HCT116 (cell line): Measurements from ENCODE around the gene TCHP. TPM values are rescaled to one million over a fixed set of nuclear protein-coding genes. Genes with fewer than 3 reads are reported as not detected.

Experiments
- ATAC-seq: fragments of 200-7000 bp; cut with Tn5 transposase; 2 replicates; pipeline ENCODE4 v1.9.1; 2020; ENCODE audit warnings: mild to moderate bottlenecking, moderate library complexity
- BruUV-seq: library from RNA; stranded (reverse); fragments of 400-500 nt; replicated peaks from 2 replicates; lab custom pipeline; 2021; lab: Mats Ljungman, UMichigan
- CTCF ChIA-PET: fragments of 300-600 bp; sonication (Branson Sonifier 250); formaldehyde crosslinking; loops from one replicate; lab custom pipeline; 2021; ENCODE audit warnings: antibody characterized with exemption; lab: Charles Lee
- POLR2A ChIA-PET: fragments of 300-600, 350-600 bp; sonication (Branson Sonifier 250); formaldehyde crosslinking; loops from one replicate; lab custom pipeline; 2021; ENCODE audit warnings: antibody characterized with exemption; lab: Charles Lee
- RAD21 ChIA-PET, 2 experiments: fragments of 300-600 bp; sonication (Branson Sonifier 250); formaldehyde crosslinking; loops; one replicate each; lab custom pipeline; 2023; ENCODE audit warnings: low total read pairs in 2 of 2; ENCODE audit not compliant: uncharacterized antibody in 2 of 2, unreplicated experiment in 2 of 2, low non-redundant PET in 1 of 2; lab: Charles Lee
- DNase-seq: peaks from one replicate; pipeline ENCODE4 v3.0.0-alpha.2; 2010; ENCODE audit warnings: low read depth, low spot score
- H2AFZ ChIP-seq: fragments of 200-600 bp; shearing (Covaris generic), sonication (generic); 2 replicates; pipeline ENCODE4 v1.6.1; 2017; ENCODE audit warnings: low read depth, mixed run types, mixed read lengths, antibody characterized with exemption, low read length; ENCODE audit not compliant: poor library complexity, severe bottlenecking
- H3K27ac ChIP-seq: 2 replicates; pipeline ENCODE4 v1.5.1; 2012; ENCODE audit warnings: low read depth, low read length
- H3K27me3 ChIP-seq: fragments of 200-600 bp; sonication (generic); 2 replicates; pipeline ENCODE4 v1.6.1; 2016; ENCODE audit warnings: mixed run types, low read length, mixed read lengths; ENCODE audit not compliant: insufficient read depth
- H3K36me3 ChIP-seq, 2 experiments: fragments of 200-500 bp in 1 of 2; fragments of 200-600 bp in 1 of 2; sonication (Bioruptor generic) in 1 of 2; sonication (generic) in 1 of 2; 2 replicates each; pipeline versions ENCODE4 v1.5.1 to v1.6.1; 2014 to 2016; ENCODE audit warnings: low read length in 2 of 2, inconsistent platforms in 1 of 2, mixed read lengths in 1 of 2, mixed run types in 1 of 2; ENCODE audit not compliant: insufficient read depth in 2 of 2, control insufficient read depth in 1 of 2
- H3K4me1 ChIP-seq, 2 experiments: fragments of 200-600 bp in 1 of 2; sonication (generic) in 1 of 2; 2 replicates each; pipeline versions ENCODE4 v1.5.1 to v1.6.1; 2012 to 2017; ENCODE audit warnings: low read length in 2 of 2, inconsistent platforms in 1 of 2, mild to moderate bottlenecking in 1 of 2, mixed read lengths in 1 of 2, mixed run types in 1 of 2, moderate library complexity in 1 of 2; ENCODE audit not compliant: insufficient read depth in 2 of 2, control insufficient read depth in 1 of 2
- H3K4me2 ChIP-seq: fragments of 200-600 bp; sonication (generic); 2 replicates; pipeline ENCODE4 v1.6.1; 2017; ENCODE audit warnings: mixed run types, low read length, mixed read lengths
- H3K4me3 ChIP-seq, 2 experiments: fragments of 200-600 bp in 1 of 2; sonication (generic) in 1 of 2; replicated peaks in 1 of 2; 2 replicates each; pipeline ENCODE4 v1.5.1; 2011 to 2016; ENCODE audit warnings: low read length in 2 of 2, control low read depth in 1 of 2, low read depth in 1 of 2, mild to moderate bottlenecking in 1 of 2, mixed read lengths in 1 of 2, mixed run types in 1 of 2
- H3K79me2 ChIP-seq: fragments of 200-600 bp; sonication (generic); 2 replicates; pipeline ENCODE4 v1.6.1; 2017; ENCODE audit warnings: mild to moderate bottlenecking, mixed run types, low read length, moderate library complexity, mixed read lengths; ENCODE audit not compliant: insufficient read depth
- H3K9ac ChIP-seq: fragments of 200-600 bp; sonication (generic); 2 replicates; pipeline ENCODE4 v1.6.1; 2016; ENCODE audit warnings: low read length, mixed read lengths
- H3K9me2 ChIP-seq: fragments of 200-600 bp; sonication (generic), shearing (Covaris generic); 2 replicates; pipeline ENCODE4 v1.6.1; 2017; ENCODE audit warnings: mixed run types, mild to moderate bottlenecking, moderate library complexity; ENCODE audit not compliant: insufficient read depth
- H3K9me3 ChIP-seq, 2 experiments: fragments of 200-500 bp in 1 of 2; fragments of 200-600 bp in 1 of 2; sonication (Bioruptor generic) in 1 of 2; sonication (generic) in 1 of 2; 2 replicates each; pipeline ENCODE4 v1.6.1; 2014 to 2017; ENCODE audit warnings: low read length in 2 of 2, mixed read lengths in 2 of 2, inconsistent platforms in 1 of 2, low read depth in 1 of 2, mild to moderate bottlenecking in 1 of 2, mixed run types in 1 of 2, moderate library complexity in 1 of 2; ENCODE audit not compliant: control insufficient read depth in 1 of 2, insufficient read depth in 1 of 2
- H4K20me1 ChIP-seq: fragments of 200-600 bp; sonication (generic), shearing (Covaris generic); 2 replicates; pipeline ENCODE4 v1.6.1; 2017; ENCODE audit warnings: mixed run types, mild to moderate bottlenecking, moderate library complexity; ENCODE audit not compliant: insufficient read depth
- CEBPB ChIP-seq: IDR thresholded peaks from 2 replicates; pipeline ENCODE4 v1.6.1; 2012; ENCODE audit warnings: low read depth
- EGR1 ChIP-seq: IDR thresholded peaks from 2 replicates; pipeline ENCODE4 v1.6.1; 2012; ENCODE audit warnings: low read depth
- ELF1 ChIP-seq: IDR thresholded peaks from 2 replicates; pipeline ENCODE4 v1.6.1; 2012; ENCODE audit warnings: low read depth, borderline replicate concordance
- JUND ChIP-seq: IDR thresholded peaks from 2 replicates; pipeline ENCODE4 v1.6.1; 2012
- MAX ChIP-seq: IDR thresholded peaks from 2 replicates; pipeline ENCODE4 v1.6.1; 2012
- POLR2AphosphoS5 ChIP-seq: IDR thresholded peaks from 2 replicates; pipeline ENCODE4 v1.6.1; 2011; ENCODE audit warnings: mild to moderate bottlenecking, low read depth, low read length, moderate library complexity
- REST ChIP-seq: IDR thresholded peaks from 2 replicates; pipeline ENCODE4 v1.6.1; 2012; ENCODE audit warnings: low read depth
- SIN3A ChIP-seq: IDR thresholded peaks from 2 replicates; pipeline ENCODE4 v1.6.1; 2012; ENCODE audit warnings: low read depth
- SP1 ChIP-seq: IDR thresholded peaks from 2 replicates; pipeline ENCODE4 v1.6.1; 2012; ENCODE audit warnings: low read depth
- SRF ChIP-seq: IDR thresholded peaks from 2 replicates; pipeline ENCODE4 v1.6.1; 2012; ENCODE audit warnings: low read depth
- TCF7L2 ChIP-seq: IDR thresholded peaks from 2 replicates; pipeline ENCODE4 v1.7.0; 2011; ENCODE audit warnings: borderline replicate concordance, inconsistent platforms; ENCODE audit not compliant: insufficient read depth, insufficient read length; ENCODE audit errors: extremely low read depth
- YY1 ChIP-seq: IDR thresholded peaks from 2 replicates; pipeline ENCODE4 v1.6.1; 2011; ENCODE audit warnings: low read length, low read depth, moderate library complexity, mild to moderate bottlenecking; ENCODE audit not compliant: insufficient replicate concordance; ENCODE audit errors: extremely low read depth
- ZNF274 ChIP-seq: fragments of 200-500 bp; sonication (Bioruptor generic); IDR thresholded peaks from 2 replicates; pipeline ENCODE4 v1.6.1; 2014; ENCODE audit warnings: mild to moderate bottlenecking, low read depth, low read length, inconsistent platforms
- intact Hi-C: fragments of 100-400 bp; cut with micrococcal nuclease; formaldehyde crosslinking; loops from 2 replicates; pipeline ENCODE4 v1.10.0; 2022
- total RNA-seq: library from RNA; stranded (reverse); gene quantifications from one replicate; pipeline ENCODE4 v1.2.1, GENCODE V29; 2021; ENCODE audit not compliant: unreplicated experiment
- TF ChIP-seq, protein P1 (sequence below): IDR thresholded peaks from 2 replicates; pipeline ENCODE4 v1.6.1; 2012
- TF ChIP-seq, protein P2 (sequence below), 3 experiments: fragments of 200-600 bp in 1 of 3; sonication (generic) in 1 of 3; IDR thresholded peaks in 2 of 3; conservative IDR thresholded peaks in 1 of 3; 2 replicates each; pipeline ENCODE4 v1.5.1; 2012 to 2017; ENCODE audit warnings: low read depth in 2 of 3, low read length in 2 of 3, antibody characterized with exemption in 1 of 3, borderline replicate concordance in 1 of 3, control low read depth in 1 of 3, mild to moderate bottlenecking in 1 of 3, mixed read lengths in 1 of 3, mixed run types in 1 of 3, moderate library complexity in 1 of 3; ENCODE audit not compliant: insufficient read depth in 1 of 3
- TF ChIP-seq, protein P3 (sequence below): IDR thresholded peaks from 2 replicates; pipeline ENCODE4 v1.6.1; 2011; ENCODE audit warnings: mild to moderate bottlenecking, low read length, moderate library complexity; ENCODE audit not compliant: insufficient replicate concordance; ENCODE audit errors: extremely low read depth

TCHP gene
- total RNA-seq, 1 experiment from 2014 or later: 17.3 TPM

- ChIA-PET RAD21 (no interaction called here), POLR2A (no interaction called here), CTCF (no interaction called here)
- Histone ChIP-seq H3K27me3 (no peaks in the 10 kb centered on the region), H3K4me2 (no peak overlapping the region), H3K4me3 (no peak overlapping the region), H4K20me1 (no peaks in the 10 kb centered on the region), H3K79me2 (no peaks in the 10 kb centered on the region), H3K4me1 (no peaks in the 10 kb centered on the region), H3K9me3 (no peaks in the 10 kb centered on the region), H2AFZ (no peak overlapping the region), H3K36me3 (peaks cover 22 to 36% of the 10 kb centered on the region in 2 experiments), H3K9ac (no peak overlapping the region), H3K27ac (no peak overlapping the region), H3K9me2 (no peaks in the 10 kb centered on the region)
- DNase-seq: no peak
- no TSS peak for BruUV-seq
- no peak for TF ChIP-seq MAX
- TF ChIP-seq ZNF274: no peak
- no peak for TF ChIP-seq EGR1
- TF ChIP-seq, protein P1, sequence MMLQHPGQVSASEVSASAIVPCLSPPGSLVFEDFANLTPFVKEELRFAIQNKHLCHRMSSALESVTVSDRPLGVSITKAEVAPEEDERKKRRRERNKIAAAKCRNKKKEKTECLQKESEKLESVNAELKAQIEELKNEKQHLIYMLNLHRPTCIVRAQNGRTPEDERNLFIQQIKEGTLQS: no peak
- no peak for TF ChIP-seq SP1
- no peak for TF ChIP-seq ELF1
- TF ChIP-seq, protein P2, sequence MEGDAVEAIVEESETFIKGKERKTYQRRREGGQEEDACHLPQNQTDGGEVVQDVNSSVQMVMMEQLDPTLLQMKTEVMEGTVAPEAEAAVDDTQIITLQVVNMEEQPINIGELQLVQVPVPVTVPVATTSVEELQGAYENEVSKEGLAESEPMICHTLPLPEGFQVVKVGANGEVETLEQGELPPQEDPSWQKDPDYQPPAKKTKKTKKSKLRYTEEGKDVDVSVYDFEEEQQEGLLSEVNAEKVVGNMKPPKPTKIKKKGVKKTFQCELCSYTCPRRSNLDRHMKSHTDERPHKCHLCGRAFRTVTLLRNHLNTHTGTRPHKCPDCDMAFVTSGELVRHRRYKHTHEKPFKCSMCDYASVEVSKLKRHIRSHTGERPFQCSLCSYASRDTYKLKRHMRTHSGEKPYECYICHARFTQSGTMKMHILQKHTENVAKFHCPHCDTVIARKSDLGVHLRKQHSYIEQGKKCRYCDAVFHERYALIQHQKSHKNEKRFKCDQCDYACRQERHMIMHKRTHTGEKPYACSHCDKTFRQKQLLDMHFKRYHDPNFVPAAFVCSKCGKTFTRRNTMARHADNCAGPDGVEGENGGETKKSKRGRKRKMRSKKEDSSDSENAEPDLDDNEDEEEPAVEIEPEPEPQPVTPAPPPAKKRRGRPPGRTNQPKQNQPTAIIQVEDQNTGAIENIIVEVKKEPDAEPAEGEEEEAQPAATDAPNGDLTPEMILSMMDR (IDR thresholded peaks at IDR 0.05 in 2 of 3, conservative IDR thresholded peaks at IDR 0.05 in 1 of 3; ENCODE audit: borderline replicate concordance in 1 of 3, insufficient read depth in 1 of 3, low read depth in 2 of 3, low read length in 2 of 3): no peak
- TF ChIP-seq, protein P3, sequence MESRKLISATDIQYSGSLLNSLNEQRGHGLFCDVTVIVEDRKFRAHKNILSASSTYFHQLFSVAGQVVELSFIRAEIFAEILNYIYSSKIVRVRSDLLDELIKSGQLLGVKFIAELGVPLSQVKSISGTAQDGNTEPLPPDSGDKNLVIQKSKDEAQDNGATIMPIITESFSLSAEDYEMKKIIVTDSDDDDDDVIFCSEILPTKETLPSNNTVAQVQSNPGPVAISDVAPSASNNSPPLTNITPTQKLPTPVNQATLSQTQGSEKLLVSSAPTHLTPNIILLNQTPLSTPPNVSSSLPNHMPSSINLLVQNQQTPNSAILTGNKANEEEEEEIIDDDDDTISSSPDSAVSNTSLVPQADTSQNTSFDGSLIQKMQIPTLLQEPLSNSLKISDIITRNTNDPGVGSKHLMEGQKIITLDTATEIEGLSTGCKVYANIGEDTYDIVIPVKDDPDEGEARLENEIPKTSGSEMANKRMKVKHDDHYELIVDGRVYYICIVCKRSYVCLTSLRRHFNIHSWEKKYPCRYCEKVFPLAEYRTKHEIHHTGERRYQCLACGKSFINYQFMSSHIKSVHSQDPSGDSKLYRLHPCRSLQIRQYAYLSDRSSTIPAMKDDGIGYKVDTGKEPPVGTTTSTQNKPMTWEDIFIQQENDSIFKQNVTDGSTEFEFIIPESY: no peak
- TF ChIP-seq YY1: no peak
- no peak for TF ChIP-seq CEBPB
- TF ChIP-seq SRF: no peak
- TF ChIP-seq SIN3A: no peak
- no peak for TF ChIP-seq REST
- no peak for TF ChIP-seq JUND
- no peak for TF ChIP-seq POLR2AphosphoS5
- TF ChIP-seq TCF7L2: no peak
- intact Hi-C loops: no loop called here
- ATAC-seq: no peak
Observed at GRCh38 chr12:109915171-109916040, 15.3 kb downstream of the TCHP start.
